ENCODE results near the gene RBSN.
"Not testable (repeated sequence)": the region's sequence is repeated elsewhere in the genome, so short reads cannot be mapped to it uniquely, and the experiment has no call there.

RBSN gene

DNA sequence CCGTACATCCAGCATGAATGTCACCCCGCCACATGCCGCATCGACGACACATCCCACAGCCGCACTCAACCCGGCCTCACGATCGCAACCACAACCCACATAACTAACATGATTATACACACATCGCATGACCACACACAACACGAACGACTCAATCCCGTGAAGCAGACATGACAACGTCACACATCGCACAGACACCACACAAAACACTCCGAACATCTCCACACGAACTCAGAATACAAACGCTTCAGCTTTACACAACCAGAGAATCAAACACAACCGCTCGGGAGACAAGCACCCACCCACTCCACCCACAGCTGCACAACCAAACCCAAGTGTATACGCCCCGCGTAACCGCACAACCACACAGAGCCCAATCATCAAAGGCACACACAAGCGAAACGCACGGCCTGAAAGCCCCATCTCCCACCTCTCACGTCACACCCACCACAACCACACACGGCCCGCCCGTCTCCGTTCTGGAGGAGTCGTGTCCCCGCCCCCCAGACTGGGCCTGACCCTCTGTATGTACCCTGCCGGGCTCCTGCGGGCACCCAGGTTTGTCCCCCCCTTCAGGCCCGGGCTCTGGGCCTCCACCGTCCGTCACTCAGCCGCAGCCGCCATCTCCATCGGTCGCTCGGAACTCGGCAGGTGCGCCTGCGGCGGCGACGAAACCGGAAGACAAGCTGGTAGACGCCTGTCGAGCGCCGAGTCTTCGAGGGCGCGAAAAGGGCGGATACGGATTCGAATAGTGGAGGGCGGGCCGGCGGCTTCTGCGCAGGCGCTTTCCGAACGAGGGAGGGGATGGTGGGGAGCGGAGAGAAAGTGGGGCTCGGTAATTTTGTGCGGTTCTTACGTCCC lies at the start of gene RBSN:
TSS of gene RBSN (minus strand) at position 646 of the 861 bp plus-strand sequence. CDS start 3,028 bp downstream, outside the sequence.
- DNase-seq, result peak; percentile 95

DNA sequence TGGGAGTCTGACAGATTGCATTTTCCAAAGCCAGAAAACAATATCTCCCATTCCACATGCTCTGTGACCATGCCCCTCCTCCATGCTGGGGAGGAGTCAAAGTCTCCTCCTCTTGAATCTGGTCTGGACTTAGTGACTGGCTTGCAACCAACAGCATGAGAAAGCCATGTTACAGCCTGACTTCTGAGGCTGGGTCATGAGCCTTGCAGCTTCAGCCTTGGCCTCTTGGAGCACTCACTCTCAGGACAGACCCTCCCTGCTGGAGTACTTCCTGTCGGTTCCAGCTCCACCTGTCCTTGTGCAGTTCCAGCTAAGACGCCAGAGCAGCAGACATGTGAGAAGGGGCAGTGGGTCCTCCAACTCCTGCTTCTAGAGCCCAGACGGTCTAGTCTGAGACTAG lies 49.7 kb upstream of the RBSN start:
- DNase-seq, result peak; percentile 55

DNA sequence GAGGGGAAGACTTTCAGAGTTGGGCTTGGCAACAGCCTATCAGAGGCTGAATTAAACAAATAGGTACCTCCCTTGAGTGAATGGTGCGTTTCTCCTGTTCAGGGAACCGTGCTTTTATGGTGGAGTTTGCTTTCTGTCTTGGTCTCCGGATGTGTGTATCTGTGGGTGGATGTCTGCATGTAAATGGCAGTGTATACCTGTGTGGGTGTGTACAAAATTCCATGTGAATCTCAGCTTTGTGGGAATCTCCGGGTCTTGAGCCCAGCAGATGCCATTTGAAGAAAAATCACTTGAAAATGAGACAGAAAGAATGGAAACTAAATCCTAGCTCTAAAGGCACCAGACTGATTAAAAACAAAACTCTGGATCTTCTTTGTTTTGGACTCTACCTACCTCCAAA lies 37.9 kb upstream of the RBSN start:
- DNase-seq, result not testable (repeated sequence)

DNA sequence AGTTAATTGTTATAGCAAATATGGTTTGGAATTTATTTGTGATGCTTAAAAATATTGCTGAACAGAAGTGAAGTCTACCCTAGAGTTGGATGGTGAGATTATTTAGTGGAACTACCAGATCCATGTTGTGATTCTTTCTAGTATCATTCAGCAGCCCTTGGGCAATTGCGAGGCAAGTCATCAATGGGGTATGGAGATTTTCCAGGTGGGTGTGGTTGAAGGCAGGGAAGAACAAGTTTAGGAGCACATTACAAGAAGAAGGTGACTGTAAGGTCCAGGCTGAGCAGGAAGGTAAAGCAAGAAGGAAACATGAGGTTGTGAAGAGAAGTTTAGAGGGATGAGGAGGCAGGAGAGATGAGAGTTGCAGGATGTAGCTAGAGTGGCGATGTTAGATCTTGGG lies 36.0 kb upstream of the RBSN start:
- not testable (repeated sequence) for DNase-seq

DNA sequence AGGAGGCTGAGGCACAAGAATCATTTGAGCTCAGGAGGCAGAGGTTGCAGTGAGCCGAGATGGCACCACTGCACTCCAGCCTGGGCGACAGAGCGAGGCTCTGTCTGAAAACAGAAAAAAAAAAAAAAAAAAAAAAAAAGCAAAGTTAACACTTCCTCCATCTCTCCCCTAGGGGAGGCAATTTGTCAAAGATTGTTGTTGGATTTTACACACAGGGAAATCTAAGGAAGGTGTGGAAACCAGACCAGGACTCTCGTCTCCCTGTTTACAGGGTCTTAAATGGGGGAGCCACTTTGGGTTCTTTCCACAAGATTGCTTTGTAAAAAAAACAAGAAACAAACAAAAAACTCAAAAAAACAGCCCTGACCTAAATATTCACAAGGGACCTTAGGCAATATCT lies 29.5 kb upstream of the RBSN start:
- not testable (repeated sequence) for DNase-seq

DNA sequence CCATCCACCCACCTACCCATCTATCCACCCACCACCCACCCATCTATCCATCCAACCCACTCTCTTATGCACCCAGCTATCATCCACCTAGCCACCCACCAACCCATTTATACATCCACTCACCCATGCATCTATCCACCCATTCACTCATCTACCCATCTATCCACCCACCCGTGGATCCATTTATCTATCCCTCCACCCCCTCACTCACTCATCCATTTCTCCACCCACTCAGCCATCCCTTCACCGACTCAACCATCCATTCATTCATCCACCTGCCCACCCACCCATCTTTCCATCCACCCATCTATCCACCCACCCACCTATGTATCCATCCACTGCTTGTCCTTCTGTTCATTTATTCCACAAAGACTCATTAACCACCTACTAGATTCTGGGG lies 28.0 kb upstream of the RBSN start:
- DNase-seq, result not testable (repeated sequence)

DNA sequence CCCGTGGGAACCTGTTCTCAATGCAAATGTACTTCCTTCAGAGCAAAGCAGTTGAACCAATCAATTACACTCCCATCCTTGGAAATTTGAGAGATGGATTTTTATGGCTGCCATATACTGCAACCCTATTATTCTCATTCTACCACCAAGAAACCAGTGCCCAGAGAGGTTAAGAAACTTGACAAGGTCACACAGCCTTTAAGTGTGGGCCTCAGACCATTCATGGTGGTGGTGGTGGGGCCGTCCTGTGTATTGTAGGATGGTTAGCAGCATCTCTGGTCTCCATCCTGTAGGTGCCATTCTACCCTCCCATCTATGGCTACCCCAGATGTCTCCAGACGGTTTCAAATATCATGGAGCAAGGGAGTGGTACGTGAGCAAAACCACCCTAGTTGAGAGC lies 23.4 kb upstream of the RBSN start:
- no peak for DNase-seq

GRCh38 chr3:15121936-15122335 lies 23.0 kb upstream of the RBSN start:
- peak; percentile 45 for DNase-seq

GRCh38 chr3:15120986-15121385 lies 22.0 kb upstream of the RBSN start:
- no peak for DNase-seq

DNA sequence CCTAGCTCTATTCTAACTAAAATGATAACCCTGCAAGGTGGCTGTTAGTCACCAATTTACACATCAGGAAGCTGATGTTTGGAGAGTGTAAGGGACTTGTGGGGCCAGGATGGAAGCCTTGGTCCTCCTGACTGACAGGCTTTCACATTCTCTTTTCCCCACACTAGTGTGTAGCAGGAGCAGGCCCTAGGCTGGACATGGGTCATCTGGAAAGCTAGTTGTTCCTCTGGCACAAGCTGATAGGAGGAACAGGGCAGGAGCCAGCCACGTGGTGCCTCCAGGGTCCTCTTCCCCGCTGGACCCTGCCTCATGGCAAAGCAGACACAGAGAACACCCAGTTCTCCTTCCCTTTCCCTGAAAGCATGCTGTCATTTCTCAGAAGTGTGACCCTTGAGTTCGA lies 18.1 kb upstream of the RBSN start:
- no peak for DNase-seq

DNA sequence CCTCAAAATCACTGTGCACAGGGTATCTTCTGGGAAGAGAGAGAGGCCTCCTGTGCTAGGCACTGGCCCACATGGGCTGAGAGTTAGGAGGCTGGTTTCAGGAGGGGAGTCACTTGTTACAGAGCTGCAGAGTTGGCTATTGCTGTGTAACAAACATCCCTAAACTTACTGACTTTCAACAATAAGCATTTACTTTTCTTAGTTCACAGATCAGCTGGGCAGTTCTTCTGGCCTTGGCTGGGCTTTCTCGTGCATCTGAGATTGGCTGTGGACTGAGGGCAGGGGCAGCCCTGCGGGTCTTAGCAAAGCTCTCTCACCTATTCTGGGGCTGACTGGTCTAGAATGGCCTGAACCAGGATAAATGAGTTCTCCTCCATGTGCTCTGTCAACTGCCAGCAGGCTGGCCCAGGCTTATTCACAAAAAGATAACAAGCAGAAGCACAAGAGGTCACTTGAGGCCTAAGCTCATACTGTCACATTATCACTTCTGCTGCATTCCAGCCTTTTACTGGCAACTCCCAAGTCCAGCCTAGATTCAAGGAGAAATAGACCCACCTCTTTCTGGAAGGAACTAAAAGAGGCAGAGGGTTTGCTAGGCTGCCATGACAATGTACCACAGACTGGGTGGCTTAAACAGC lies 17.2 kb upstream of the RBSN start:
- DNase-seq, result no peak

DNA sequence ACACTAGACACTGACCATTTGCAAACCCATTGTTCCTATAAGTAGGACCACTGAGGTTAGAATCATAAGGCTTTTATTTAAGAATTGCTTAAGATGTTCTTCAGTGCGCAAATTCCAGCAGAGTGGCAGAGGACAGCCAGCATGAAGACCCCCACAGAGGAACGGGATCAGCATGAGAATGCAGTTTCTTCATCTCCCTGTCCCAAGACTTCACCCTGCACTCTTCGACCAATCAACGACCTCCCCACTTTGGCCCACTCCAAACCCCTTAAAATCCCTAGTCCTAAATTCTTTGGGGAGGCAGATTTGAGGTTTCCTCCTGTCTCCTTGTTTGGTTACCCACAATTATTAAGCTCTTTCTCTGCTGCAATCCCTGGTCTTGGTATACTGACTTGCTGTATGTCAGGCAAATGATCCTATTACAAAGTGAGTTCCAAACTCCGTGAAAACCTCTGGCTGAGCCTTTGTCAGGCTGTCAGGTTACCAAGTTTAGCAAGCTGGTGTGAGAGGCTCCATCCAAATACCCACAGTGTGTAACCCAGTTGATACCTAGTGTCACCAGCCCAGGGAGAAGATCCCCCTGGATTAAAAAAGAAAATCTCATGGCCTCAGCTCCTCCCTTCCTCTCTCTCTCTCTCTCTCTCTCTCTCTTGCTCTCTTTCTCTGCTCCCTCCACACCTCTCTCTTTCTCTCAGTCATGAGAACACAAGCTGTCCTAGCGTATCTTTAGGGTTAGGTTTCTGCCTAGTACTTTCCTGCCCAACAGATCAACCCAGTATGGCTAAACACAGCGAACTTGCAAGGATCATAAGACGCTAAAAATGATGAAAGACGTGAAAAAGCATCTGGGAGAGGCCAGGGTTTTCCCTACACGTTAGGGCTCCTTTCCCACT lies 15.8 kb upstream of the RBSN start:
- DNase-seq, result no peak

GRCh38 chr3:15113884-15114283 lies 14.9 kb upstream of the RBSN start:
- DNase-seq, result no peak

GRCh38 chr3:15113471-15113870 lies 14.5 kb upstream of the RBSN start:
- DNase-seq, result peak; percentile 48

- no peak for DNase-seq
These were observed 13.1 kb upstream of the RBSN start for GRCh38 chr3:15112011-15112410.

DNA sequence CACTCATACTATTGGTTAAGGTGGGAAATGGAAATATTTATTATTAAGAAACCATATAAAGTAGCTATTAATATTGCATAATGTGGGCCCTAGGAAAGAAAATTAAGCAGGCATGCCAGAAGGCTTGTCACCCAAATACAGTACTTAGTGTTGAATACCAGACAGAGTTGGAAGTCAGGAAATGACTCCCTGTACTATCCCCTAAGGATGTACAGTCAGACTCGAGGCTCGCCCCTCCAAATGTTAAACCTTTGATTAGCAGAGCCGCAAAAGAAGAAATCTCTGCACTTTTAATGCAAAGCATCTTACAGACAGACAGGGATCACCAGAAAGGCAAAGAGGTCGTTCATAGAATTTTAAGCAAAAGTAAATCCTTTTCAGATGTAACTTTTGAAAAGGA lies 11.3 kb upstream of the RBSN start:
- no peak for DNase-seq

DNA sequence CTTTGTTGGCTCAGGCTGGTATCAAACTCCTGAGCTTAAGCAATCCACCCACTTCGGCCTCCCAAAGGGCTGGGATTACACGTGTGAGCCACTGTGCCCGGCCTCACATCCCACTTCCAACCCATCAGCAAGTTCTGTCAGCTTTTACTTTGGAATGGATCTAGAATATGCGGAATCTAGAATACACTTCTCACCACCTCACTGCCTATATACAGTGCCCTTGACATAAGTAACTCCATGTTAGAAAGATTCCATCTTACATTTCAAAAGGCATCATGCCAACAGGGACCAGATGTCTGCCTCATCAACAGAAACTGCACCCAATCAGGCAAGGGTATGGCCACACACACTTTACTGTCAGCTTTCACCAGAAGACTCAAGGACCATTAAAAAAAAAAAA lies 9.9 kb upstream of the RBSN start:
- no peak for DNase-seq

GRCh38 chr3:15108082-15108545 lies 9.2 kb upstream of the RBSN start:
- peak; percentile 75 for DNase-seq

DNA sequence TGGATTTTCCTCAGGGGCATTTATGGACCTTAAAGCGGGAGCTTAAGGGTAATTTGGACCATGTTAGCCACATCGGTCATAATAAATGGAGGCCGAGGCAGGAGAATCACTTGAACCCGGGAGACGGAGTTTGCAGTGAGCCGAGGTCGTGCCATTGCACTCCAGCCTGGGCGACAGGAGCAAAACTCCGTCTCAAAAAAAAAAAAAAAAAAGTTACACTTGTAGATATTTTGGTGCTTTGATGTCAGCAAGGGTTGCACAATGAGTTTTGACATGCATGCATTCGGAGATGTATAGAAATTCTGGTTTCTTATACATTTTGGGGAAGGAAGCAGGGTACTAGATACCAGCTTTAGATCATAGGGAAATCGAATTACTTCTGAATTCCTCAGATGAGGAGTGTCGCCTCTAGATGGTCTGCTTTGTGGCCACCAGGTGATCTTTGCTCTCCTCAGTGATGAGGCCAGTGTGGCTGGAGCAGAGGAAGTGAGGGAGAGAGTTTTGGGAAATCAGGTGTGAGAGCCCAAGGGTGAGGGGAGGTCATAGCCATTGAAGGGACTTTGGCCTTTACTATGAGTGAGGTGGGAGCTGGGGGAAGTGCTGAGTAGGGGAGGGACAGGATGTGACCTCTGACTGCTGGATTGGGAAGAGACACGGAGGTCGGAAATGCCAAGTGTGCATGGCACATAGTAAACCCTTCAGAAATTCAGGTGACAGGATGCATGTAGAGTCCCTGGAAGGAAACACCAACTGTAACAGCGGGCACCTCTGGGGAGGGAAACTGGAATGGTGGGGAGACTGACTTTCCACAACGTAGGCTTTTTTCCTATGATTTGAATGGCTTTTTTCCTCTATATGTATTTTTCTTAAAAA lies 8.4 kb upstream of the RBSN start:
- DNase-seq, result no peak

GRCh38 chr3:15102836-15103235 lies 3.9 kb upstream of the RBSN start:
- DNase-seq, result no peak

DNA sequence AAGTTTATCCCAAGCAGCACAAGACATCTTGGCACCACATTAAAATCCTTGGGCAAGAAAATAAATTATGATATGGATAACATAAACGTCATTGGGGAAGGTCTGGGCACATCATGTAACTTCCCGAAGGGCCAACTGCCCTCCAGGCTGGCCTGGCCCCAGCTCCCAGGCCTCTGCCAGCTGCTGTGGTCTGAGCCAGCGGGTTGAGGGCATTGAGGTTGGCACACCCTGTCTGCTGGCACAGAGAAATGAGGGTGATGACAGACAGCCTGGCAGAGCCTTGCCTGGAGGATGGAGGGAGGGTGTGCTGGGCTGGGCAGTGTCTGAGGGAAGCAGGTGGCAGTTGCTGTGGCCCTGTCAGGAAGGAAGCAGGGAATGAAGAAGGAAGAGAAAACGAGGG lies 3.3 kb upstream of the RBSN start:
- DNase-seq, result no peak

- DNase-seq, result no peak
These were observed 583 bp upstream of the RBSN start for GRCh38 chr3:15099364-15100098.
